HG02885 (cell line): Measurements from ENCODE around the gene LHX6.
A peak's percentile ranks its signal among the peaks of the same experiment; 100 is the strongest.

Source experiments
- ATAC-seq: cut with Tn5 transposase; IDR thresholded peaks from one replicate; pipeline ENCODE4 v1.9.1; 2021; ENCODE audit warnings: mild to moderate bottlenecking; ENCODE audit not compliant: unreplicated experiment, poor library complexity

The LHX6 gene

DNA sequence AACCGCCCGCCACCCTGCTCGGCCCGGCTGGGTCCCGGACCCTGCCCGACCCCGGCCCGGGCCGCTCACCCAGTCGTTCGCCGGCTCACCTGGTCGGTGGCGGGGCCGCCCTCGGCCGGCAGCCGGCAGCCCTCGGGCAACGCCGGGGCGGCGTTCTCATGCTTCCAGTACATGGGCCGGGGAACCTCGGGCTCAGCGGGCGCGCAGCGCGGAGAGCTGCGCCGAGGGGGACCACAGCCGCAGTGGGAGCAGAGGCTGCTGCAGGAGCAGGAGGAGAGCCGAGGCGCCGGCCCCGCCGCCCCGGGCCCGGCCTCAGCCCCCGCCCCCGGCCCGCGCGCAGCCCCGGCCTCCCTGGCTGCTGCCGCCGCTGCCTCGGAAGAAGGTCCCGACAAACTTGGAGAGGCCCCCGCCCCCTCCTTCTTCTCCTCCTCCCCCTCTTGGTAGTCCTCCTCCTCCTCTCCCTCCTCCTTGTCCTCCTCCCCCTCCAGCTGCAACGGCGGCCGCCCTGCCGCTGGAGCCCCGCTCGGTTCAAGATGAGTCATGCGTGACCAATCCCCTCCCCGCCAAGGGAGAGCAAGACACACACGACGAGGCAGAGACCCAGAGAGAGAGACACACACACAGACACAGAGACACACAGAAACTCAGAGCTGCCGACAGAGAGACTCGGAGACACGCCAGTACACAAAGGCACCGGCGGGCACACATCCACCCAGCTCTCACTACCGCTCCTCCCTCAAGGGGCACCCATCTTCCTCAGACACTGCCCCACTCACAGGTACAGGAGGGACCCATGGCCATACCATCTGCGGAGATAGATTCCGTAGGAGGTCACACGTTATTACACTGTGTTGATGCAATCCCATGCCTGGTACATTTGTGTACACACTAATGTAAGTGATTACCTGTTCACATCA lies at the start of gene LHX6:
Gene LHX6 (minus strand): TSS at position 390 of the 917 bp plus-strand sequence. CDS start 217 bp downstream, at position 173.
- no peak for ATAC-seq

DNA sequence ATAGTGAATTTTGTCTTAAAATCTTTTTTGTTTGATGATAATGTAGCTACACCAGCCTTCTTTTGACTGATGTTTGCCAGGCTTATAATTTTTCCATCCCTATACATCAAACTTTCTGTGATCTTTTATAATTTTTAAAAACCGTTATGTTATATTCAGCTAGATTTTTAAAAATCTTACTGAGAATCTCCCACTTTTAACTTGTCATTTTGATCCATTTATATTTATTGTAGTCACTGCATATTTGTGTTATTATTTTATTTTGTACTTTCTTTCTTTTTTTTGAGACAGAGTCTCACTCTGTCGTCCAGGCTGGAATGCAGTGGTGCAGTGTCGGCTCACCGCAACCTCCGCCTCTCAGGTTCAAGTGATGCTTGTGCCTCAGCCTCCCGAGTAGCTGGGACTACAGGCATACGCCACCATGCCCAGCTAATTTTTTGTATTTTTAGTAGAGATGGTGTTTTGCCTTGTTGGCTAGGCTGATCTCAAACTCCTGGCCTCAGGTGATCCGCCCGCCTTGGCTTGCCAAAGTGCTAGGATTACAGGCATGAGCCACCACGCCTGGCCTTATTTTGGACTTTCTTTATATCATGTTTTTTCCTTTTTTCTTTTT lies 48.6 kb upstream of the LHX6 start:
- ATAC-seq: no peak

DNA sequence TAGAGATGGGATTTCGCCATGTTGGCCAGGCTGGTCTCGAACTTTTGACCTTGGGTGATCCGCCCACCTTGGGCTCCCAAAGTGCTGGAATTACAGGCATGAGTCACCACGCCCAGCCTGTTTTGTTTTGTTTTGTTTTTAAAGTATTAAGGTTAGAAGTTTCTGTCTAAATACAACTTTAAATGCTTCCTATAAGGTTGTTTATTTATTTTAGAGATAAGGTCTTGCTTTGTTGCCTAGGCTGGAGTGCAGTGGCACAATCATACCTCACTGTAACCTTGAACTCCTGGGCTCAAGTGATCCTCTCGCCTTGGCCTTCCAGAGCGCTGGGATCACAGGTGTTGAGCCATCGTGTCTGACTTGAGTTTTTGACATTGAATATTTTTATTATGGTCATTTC lies 47.3 kb upstream of the LHX6 start:
- ATAC-seq: no peak

DNA sequence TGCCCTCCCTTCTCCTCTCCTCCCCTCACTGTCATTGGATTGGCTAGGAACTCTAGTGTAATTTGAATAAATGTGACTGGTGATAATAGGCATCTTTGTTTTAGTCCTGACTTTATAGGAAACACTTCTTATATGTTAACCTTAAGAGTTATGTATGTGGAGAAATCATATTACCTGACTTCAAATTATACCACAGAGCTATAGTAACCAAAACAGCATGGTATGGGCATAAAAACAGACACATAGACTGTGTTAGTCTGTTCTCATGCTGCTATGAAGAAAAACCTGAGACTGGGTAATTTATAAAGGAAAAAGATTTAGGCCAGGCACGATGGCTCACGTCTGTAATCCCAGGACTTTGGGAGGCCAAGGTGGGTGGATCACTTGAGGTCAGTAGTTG lies 45.3 kb upstream of the LHX6 start:
- no peak for ATAC-seq

DNA sequence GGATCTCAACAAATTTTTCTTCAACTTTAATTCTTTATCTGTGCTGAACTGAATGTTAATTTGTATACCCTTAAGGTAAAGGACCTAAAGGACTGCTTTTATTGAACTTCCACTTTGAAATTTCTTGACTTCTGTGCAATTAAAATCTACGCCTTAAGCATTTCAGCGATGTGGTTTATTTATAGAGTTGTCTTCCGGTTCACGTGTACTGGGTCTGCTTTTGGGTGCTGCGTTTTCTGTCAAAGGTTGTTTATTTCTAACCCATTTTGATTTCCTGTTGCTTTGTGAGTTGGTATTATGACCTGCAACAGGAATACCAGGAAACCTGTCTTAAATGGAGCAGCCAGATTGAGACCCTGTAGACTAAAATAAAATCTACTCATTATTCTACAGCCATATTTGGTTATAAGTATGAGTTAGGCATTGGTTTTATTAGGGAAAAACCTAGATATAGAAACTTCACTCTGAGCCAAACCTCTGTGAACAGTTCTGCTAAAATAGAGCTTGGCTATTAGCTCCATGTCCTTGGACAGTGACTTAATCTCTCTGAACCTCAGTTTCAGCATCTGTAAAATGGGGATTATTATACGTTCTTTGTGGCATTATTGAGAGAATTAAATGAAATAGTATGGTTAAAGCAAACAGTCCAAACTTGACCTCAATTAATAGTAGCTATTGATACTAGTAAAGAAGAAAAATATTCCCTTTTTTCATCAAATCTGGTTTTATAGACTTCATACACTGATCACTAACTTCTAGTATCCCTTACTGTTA lies 39.5 kb upstream of the LHX6 start:
- ATAC-seq: no peak

DNA sequence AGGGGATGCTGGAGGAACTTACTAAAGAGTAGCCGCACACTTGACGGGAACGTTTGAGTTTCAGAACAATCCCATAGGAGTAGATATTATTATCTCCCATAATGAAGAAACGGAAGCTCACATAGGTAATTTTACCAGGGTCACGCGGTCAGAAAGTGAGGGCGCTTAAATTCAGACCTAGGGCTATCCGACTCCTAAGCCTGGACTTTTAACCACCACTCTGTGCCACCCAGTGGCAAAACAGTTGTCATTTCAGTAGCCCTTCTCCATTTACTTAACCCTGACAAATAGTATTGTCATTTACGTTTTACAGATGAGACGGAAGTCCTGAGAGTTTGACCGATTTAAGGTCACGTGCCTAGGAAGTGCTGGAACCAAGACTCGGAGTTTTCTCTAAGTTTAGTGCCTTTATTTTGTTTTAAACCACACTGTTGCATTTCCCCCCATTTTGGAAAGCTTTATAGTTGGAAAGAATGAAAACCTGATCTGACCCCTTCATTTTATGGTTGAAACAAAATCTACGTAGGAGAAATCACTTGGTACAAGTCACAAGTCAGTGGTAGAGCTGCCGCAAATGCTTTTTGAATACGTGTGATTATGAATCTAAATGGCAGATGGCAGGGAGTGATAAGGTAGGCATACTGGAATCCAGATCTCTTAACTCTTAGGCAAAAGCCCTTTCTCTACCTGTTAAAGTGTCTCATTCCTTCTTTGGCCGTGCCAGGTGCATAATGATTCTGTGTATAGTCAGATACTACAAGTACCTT lies 36.6 kb upstream of the LHX6 start:
- peak; percentile 44 for ATAC-seq

DNA sequence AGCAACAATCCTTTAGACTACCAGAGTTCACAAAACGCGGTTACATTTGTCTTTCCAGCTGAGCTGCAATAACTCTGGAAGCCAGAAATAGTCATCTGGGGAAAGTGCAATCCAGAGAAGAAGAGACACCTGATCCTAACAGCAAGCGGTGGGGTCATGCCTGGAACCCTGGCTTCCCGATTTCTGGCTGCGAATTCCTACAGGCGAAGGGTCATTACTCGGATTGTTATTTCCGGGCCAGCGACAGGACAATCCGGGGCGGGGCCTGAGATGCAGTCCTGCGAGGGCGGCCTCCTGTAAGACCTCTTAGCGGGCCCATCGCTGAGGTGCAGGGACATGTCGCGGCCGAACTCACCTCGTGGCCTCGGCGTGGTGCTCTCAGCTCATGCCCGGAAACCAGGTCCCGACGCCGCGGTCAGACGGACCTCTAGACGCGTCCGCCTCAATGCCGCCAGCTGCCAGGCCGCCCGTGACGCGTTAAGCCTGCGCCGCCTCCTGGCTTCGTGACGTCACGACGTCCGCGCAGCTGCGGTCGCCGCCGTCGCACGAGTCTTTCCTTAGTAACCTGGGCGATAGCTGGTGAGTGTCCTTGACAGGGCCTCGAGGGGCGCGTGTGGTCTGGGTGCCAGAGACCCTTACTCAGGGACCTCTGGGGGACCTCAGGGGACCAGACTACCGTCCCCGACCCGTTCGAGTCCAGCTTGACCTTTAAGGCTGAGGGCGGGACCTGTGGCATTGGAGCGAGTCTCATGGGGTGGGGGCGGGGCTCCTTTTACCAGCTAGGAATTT lies 35.8 kb upstream of the LHX6 start, which contains the start of the genes MRRF and RBM18:
Gene MRRF (plus strand): TSS at position 523 of the 789 bp plus-strand sequence. CDS start 6,010 bp downstream, outside the sequence.
Gene RBM18 (minus strand): TSS at position 481 of the 789 bp plus-strand sequence. CDS start 3,348 bp downstream, outside the sequence.
- ATAC-seq: peak; percentile 94

DNA sequence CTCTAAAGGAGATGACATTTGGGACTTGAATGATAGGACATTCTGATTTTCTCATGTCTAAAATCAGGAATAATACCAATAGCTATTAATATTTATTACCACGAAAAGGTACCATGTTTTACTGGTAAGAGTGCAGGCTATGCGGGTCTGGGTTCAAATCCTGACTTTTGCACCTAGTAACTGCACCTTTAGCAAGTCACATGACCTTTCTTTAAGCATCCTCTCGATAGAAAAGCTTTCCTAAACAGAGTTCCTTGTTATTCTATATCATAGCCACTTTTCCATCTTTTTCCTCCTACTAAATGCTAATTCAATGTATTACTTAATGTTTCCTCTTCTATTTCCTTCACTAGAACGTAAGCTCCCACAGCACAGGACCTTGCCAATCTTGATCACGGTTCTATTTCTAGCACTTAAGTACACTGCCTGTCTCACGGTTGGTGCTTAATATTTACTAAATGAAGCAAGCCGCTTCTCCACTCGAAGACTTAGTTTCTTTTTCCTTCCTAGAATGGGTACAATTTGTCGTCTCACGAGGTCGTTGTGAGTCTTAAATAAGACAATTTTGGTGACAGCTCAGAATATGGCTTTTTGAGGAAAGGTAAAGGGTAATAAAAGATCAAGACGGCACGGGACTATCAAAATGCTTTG lies 35.1 kb upstream of the LHX6 start:
- ATAC-seq: no peak

DNA sequence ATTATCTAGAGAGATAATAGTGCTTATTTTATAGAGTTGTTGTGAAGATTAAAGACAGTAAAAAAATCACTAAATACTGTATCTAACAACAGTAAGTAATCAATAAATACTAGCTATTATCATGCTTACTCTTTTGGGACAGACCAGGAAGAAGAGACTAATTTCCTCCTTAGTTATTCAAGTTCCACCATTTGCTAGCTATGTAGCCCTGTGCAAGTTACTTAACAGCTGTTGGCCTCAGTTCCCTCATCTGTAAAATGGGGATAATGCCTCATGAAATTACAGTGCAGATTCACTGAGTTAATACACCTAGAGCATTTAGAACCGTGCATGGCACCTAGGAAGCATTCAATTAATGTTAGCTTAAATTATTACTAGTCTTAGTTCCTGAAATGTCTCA lies 33.3 kb upstream of the LHX6 start:
- no peak for ATAC-seq

DNA sequence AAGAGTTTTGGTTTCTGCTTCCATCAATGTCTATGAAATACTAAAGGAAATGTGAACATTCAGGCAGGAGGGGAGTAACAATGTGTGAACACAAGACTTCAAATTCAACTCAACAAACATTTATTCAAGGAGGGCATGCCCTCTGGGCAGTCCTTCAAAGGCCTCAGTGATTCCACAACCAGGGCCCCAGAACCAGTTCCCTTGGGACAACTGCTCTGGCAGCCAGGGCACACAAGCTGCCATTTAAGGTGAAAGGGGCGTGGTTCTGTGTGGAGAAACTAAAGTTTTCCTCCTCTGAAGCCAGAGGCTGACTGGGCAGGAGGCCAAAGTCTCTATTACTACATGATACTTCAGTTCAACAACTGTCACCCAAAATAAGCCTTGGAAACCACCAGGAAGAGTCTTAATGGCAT lies 32.7 kb upstream of the LHX6 start:
- no peak for ATAC-seq

DNA sequence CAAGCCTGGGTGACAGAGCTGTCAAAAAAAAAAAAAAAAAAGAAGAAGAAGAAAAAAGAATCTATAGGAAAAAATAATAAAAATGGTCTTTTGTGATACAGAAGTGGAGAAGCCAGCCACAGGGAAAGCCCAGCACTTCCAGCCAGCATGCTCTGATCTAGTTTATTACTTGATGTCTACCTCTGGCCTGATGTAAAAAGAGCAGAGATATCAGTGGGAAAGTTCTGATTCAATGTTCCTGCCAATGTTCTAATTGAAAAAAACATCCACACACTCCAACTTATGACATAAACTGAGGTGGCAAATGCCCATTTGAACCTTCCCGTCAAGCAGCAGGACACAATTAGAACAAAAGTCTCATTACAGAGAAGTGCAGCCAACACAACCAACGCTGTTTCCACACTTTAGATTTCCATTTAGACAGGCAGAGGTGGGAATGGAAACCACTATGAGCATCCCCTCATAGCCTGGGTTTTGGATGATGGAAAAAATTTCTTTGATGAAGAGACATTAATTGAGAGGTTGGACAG lies 30.2 kb upstream of the LHX6 start:
- ATAC-seq: no peak

DNA sequence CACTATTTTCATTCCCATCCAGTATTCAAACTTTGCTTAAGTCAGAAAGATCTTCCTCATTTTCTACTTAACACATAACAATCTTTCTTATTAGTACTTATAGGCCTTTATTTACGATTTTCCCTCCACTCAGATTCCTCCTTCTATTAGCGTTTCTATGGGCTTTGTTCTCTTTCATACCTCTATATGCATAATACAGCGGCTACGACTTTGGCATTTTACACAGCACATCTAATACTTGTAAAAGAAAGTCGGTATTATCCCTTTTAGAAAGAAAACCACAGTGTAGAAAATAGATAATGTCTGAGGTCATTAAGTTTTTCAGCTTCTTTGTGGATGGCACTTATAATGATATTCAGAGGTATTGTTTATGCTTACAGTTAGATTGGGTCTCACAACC lies 27.4 kb upstream of the LHX6 start:
- no peak for ATAC-seq

DNA sequence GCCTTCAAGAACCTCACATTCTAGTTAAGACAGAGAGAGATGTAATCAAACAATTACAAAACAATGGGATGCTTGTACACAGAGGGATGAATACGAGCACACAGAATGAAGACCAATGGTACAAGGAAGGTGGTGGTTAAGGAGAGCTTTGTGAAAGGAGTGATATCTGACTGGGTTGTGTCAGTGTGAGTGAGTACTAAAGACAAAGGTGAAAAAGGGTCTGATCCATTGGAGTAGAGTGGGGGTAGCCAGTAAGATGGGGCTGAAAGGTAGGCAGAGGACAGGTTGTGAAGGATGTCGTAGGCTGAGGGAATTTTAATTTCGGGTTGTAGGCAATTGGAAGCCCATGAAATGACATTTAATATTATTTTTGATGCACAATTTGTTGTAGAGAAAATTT lies 26.0 kb upstream of the LHX6 start:
- no peak for ATAC-seq

DNA sequence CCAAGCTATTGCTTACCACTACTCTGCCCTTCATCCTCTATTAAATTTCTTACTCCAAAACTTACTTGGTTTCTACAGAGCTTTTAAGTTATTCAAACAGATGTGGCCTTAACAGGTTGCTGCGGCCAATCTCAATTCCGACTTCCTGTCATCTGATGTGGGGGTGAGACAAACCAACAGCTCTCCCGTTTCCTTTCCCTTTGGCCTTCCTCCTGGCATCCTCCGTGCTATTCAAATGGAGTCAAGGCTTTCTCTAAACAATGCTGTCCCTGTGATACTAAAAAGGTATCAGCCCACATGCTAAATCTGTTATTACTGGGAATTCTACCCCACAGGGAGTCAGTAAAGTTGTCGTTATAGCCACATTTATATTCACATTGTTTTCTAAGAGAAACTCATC lies 24.0 kb upstream of the LHX6 start:
- no peak for ATAC-seq

DNA sequence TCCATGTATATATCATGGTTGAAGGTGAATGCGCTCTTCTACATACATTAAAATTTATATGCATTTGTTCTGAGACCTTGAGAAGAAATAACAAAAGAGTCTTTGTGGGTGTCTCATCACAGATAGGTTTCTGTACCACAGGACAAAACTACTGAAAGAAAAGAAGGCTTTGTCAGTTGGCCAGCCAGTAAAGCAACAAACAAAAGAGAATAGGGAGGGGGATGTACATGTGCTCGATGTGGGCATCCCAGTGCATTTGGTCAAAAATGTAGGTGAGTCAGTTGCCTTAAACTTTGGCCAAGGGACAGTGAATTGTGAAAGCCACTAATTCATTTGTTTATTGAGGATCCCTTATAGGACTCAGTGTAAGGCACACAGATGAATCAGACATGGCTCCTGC lies 22.6 kb upstream of the LHX6 start:
- ATAC-seq: no peak

DNA sequence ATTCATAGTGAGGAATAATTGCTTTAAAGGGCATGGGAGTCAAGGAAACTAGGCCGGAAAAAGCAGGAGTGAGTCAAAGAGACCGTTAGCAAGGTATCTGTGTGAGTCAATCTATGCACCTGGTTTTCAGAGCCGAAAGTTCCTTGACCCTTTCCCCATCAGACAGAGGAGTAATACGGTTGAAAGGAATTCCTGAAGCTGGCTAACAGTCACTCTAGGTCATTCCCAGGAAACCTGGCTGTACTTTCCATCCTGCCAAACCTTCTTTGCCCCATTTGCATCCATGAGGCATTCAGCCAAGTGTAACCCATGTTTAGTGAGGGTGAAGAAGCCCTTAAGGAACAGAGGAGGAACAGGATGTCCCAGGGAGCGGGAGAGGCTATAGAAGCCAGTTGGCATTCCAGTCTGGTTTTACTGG lies 19.7 kb upstream of the LHX6 start:
- no peak for ATAC-seq

DNA sequence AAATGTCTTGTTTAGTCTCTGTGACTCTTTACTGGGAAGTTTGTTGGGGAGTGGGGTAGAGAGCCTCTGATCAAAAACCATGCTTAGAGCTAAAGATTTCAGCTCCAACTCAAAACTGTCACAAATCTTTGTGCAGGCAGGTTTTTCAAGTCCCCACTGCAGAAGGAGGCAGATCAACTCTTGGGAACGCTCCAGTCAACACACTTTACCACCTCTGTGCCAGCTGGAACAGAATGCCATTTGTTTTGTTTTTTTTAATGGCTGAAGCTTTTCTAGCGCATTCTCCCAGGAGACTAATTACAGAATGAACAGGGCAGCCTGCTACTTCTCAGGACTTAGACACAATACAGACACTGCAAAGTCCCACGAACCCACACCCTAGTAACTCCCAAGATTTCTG lies 17.9 kb upstream of the LHX6 start:
- ATAC-seq: no peak

DNA sequence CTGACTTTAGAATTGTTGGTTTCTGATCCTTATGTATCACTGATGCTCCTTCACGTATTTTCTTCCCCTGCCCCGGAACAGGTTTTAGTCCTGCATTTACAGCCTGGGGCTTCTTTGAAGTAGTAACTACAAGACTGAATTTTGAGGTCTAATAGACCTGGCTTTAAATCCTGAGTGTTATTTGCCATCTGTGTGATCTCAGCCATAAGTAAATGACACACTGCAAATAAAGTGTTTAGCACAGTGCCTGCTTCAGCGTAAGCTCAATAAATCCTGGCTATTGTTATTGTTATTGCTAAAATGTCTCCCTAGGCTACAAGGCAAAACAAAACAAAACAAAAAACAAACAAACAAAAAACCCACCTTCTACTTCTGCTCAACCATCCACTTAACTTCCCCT lies 15.6 kb upstream of the LHX6 start:
- no peak for ATAC-seq

DNA sequence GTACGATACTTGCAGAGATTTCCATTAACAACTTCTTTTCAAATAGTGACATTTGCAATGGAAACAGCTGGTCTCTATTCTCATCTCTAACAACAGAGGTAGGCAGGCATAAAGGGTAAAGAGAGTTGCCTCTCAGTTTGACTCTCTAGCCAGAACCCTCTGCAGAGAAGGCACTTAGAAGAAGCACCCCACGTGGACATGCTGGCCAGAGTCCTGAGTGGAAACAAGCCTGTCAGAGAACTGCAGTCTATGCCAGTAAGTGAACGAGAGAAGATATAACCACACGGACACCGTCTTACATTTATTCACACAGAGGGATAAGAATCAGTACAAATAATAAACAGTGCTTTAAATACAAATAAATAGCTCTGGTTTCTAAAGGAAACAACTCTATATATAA lies 11.0 kb upstream of the LHX6 start:
- no peak for ATAC-seq
